Panc1 (cell line): ENCODE measurements around the gene IRF2BP2. TPM values are rescaled to one million over a fixed set of nuclear protein-coding genes. Genes with fewer than 3 reads are reported as not detected.

Source experiments
- ATAC-seq: fragments of 200-7000 bp; cut with Tn5 transposase; 2 replicates; pipeline ENCODE4 v1.9.1; 2020; ENCODE audit warnings: mild to moderate bottlenecking, moderate library complexity
- BruUV-seq: library from RNA; stranded (reverse); fragments of 400-500 nt; replicated peaks from 2 replicates; lab custom pipeline; 2021; lab: Mats Ljungman, UMichigan
- CTCF ChIA-PET: fragments of 300-600 bp; sonication (Branson Sonifier 250); formaldehyde crosslinking; loops from one replicate; lab custom pipeline; 2022; ENCODE audit warnings: antibody characterized with exemption; lab: Charles Lee
- POLR2A ChIA-PET: fragments of 300-600 bp; sonication (Branson Sonifier 250); formaldehyde crosslinking; loops from one replicate; lab custom pipeline; 2022; ENCODE audit warnings: antibody characterized with exemption; lab: Charles Lee
- DNase-seq: peaks from one replicate; pipeline ENCODE4 v3.0.0-alpha.2; 2010; ENCODE audit warnings: low read depth, low spot score
- H3K27ac ChIP-seq: 2 replicates; pipeline ENCODE4 v1.5.1; 2011; ENCODE audit warnings: mild to moderate bottlenecking, low read length, inconsistent platforms
- H3K27me3 ChIP-seq: fragments of 200-500 bp; sonication (Bioruptor generic); 2 replicates; pipeline ENCODE4 v1.6.0; 2014; ENCODE audit warnings: low read length, inconsistent platforms; ENCODE audit not compliant: control insufficient read depth, insufficient read depth
- H3K36me3 ChIP-seq: fragments of 200-500 bp; sonication (Bioruptor generic); 2 replicates; pipeline ENCODE4 v1.5.1; 2014; ENCODE audit warnings: inconsistent platforms, mild to moderate bottlenecking, low read length, moderate library complexity; ENCODE audit not compliant: control insufficient read depth, insufficient read depth
- H3K4me1 ChIP-seq: 2 replicates; pipeline ENCODE4 v1.5.1; 2011; ENCODE audit warnings: inconsistent platforms, mild to moderate bottlenecking, low read length, moderate library complexity; ENCODE audit not compliant: control insufficient read depth, insufficient read depth
- H3K4me3 ChIP-seq, 2 experiments: 2 replicates each; pipeline ENCODE4 v1.5.1; 2011 to 2012; ENCODE audit warnings: low read depth in 2 of 2, low read length in 2 of 2, mild to moderate bottlenecking in 2 of 2, inconsistent platforms in 1 of 2, moderate library complexity in 1 of 2
- H3K9me3 ChIP-seq: fragments of 200-500 bp; sonication (Bioruptor generic); 2 replicates; pipeline ENCODE4 v1.5.1; 2014; ENCODE audit warnings: low read depth, mild to moderate bottlenecking, inconsistent platforms, low read length, moderate library complexity; ENCODE audit not compliant: control insufficient read depth, insufficient read depth
- POLR2AphosphoS5 ChIP-seq: IDR thresholded peaks from 2 replicates; pipeline ENCODE4 v1.6.1; 2012; ENCODE audit warnings: mild to moderate bottlenecking, low read depth, low read length, moderate library complexity
- REST ChIP-seq, 2 experiments: IDR thresholded peaks; 2 replicates each; pipeline ENCODE4 v1.6.1; 2011 to 2012; ENCODE audit warnings: low read depth in 2 of 2, control low read depth in 1 of 2, low read length in 1 of 2, mild to moderate bottlenecking in 1 of 2, moderate library complexity in 1 of 2; ENCODE audit not compliant: insufficient read depth in 1 of 2
- SIN3A ChIP-seq: IDR thresholded peaks from 2 replicates; pipeline ENCODE4 v1.6.1; 2012; ENCODE audit warnings: low read depth, mild to moderate bottlenecking, low read length, moderate library complexity, borderline replicate concordance; ENCODE audit not compliant: insufficient read depth
- TCF7L2 ChIP-seq: IDR thresholded peaks from 2 replicates; pipeline ENCODE4 v1.6.1; 2011; ENCODE audit warnings: mild to moderate bottlenecking, low read depth, low read length, inconsistent platforms
- in situ Hi-C: cut with HindIII; loops from 2 replicates; pipeline ENCODE4 v1.10.0; 2016; ENCODE audit warnings: low sequenced_read_pairs, low pct_unique_long_range_greater_than_20kb
- intact Hi-C: fragments of 100-400 bp; cut with micrococcal nuclease; formaldehyde crosslinking; loops from one replicate; pipeline ENCODE4 v1.10.0; 2022; ENCODE audit not compliant: unreplicated experiment
- total RNA-seq: library from RNA; stranded (reverse); gene quantifications from one replicate; pipeline ENCODE4 v1.2.1, GENCODE V29; 2021; ENCODE audit not compliant: unreplicated experiment
- TF ChIP-seq, protein P1 (sequence below): fragments of 450-650 bp; IDR thresholded peaks from 2 replicates; pipeline ENCODE4 v1.5.1; 2017; ENCODE audit warnings: mild to moderate bottlenecking

The IRF2BP2 gene
- total RNA-seq, 1 experiment from 2014 or later: 187 TPM

DNA sequence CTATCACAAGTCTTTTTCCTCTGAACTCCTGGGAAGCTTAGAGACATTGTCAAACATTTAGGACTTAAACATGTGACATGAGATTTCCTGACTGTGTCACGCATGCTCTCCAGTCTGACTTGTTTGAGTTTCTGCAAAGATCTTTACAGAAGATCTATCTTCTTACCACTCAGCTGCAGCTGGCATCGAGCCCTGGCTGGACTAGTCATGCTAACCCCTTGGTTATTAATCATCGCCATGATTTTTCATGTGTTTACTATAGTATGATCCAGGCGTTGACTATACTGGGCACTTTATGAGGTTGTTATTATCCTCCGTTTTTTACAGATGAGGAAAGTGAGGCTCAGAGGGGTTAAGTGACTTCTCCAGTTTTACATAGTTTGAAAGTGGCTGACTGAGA lies 18.1 kb upstream of the IRF2BP2 start:
- Histone ChIP-seq H3K27me3 (no peaks in the 10 kb centered on the region), H3K27ac (peak overlapping the region; percentile 58), H3K4me1 (peaks cover 17% of the 10 kb centered on the region), H3K36me3 (no peaks in the 10 kb centered on the region), H3K9me3 (no peaks in the 10 kb centered on the region; the same call in 1 of the 2 replicates), H3K4me3 (no peak overlapping the region)
- ChIA-PET POLR2A (no interaction called here), CTCF (no interaction called here)
- in situ Hi-C loops (no loop called here), intact Hi-C loops (no loop called here)
- no TSS peak for BruUV-seq
- ATAC-seq (no peak), DNase-seq (no peak)
- TF ChIP-seq REST (IDR thresholded peaks at IDR 0.05; ENCODE audit: insufficient read depth in 1 of 2, low read depth in 2 of 2, low read length in 1 of 2) (no peak), POLR2AphosphoS5 (no peak), TCF7L2 (no peak), SIN3A (no peak)
- TF ChIP-seq, protein P1, sequence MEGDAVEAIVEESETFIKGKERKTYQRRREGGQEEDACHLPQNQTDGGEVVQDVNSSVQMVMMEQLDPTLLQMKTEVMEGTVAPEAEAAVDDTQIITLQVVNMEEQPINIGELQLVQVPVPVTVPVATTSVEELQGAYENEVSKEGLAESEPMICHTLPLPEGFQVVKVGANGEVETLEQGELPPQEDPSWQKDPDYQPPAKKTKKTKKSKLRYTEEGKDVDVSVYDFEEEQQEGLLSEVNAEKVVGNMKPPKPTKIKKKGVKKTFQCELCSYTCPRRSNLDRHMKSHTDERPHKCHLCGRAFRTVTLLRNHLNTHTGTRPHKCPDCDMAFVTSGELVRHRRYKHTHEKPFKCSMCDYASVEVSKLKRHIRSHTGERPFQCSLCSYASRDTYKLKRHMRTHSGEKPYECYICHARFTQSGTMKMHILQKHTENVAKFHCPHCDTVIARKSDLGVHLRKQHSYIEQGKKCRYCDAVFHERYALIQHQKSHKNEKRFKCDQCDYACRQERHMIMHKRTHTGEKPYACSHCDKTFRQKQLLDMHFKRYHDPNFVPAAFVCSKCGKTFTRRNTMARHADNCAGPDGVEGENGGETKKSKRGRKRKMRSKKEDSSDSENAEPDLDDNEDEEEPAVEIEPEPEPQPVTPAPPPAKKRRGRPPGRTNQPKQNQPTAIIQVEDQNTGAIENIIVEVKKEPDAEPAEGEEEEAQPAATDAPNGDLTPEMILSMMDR: no peak

DNA sequence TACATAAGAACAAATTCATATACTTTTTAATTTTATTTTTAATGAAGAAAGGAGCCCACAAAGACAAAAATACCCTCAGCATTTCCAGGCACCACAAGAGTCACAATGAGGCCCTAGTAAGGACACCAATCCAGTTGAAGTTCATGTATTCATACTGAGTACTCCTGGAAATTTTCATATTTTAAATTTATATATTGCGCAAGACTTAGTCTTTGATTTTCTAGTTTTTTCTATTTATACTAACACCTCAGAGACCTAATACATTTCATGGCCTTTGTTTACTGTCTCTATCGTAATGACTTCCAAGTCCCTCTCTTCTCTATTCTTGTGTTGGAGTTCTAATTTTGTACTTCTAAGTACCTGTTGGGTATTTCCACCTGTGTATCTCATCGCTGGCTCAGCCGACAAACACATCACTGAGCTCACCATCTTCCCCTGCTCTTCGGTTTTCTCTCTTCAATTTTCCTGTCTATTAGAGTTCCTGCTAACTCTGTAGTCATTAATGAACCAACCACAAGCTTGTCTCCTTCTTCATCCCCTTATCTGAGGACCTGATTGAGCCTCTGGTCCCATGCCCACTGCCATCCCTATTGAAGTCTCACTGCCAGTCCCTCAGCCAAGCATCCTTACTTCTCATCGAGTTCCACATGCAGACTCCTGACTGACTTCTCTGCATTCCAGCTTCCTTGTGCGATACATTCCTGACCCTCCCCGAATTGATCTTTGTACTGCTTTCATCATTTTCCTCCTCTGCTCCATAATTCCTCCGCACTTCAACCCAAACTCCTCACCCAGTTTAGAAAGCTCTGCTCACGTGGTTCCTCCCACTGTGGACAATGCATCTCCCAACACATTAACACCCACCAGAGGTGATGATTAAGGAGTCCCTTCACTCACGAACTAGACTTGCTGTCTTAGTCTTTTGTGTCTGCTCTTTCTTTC lies 17.3 kb upstream of the IRF2BP2 start:
- POLR2A ChIA-PET: interaction anchor here (0.6 kb wide), 1 partner anchor 462 kb away, joined by 7 read pairs; no protein-coding TSS in a partner anchor
- CTCF ChIA-PET: interaction anchor here (0.6 kb wide), 1 partner anchor 16 kb away, joined by 3 read pairs; no protein-coding TSS in a partner anchor
- peak overlapping the region; percentile 58 for H3K27ac ChIP-seq
- H3K27me3 ChIP-seq: no peaks in the 10 kb centered on the region
- no peak for TF ChIP-seq REST (IDR thresholded peaks at IDR 0.05; ENCODE audit: insufficient read depth in 1 of 2, low read depth in 2 of 2, low read length in 1 of 2)
- no peak for TF ChIP-seq SIN3A
- no peak for TF ChIP-seq POLR2AphosphoS5
- TF ChIP-seq TCF7L2: no peak
- TF ChIP-seq, protein P1: no peak
- in situ Hi-C loops (no loop called here), intact Hi-C loops (no loop called here)
- peaks cover 17% of the 10 kb centered on the region for H3K4me1 ChIP-seq
- DNase-seq (no peak), ATAC-seq (no peak)
- H3K36me3 ChIP-seq: no peaks in the 10 kb centered on the region
- H3K9me3 ChIP-seq: no peaks in the 10 kb centered on the region; the same call in 1 of the 2 replicates
- no TSS peak for BruUV-seq
- no peak overlapping the region for H3K4me3 ChIP-seq
